HEK293 (cell line): ENCODE results near the gene IPO13.

ENCODE experiments used
- ATF2 ChIP-seq: fragments of 450-650 bp; formaldehyde crosslinking; IDR thresholded peaks from 2 replicates; pipeline ENCODE4 v1.5.1; 2016; ENCODE audit warnings: missing biosample characterization, missing genetic modification characterization, low read depth
- ZNF16 ChIP-seq: fragments of 450-650 bp; formaldehyde crosslinking; IDR thresholded peaks from 2 replicates; pipeline ENCODE4 v1.5.1; 2016; ENCODE audit warnings: low read depth, missing biosample characterization, missing genetic modification characterization
- ZNF274 ChIP-seq, 2 experiments: fragments of 200-500 bp in 1 of 2; fragments of 450-650 bp in 1 of 2; sonication (Bioruptor generic) in 1 of 2; formaldehyde crosslinking in 1 of 2; IDR thresholded peaks; 2 replicates each; pipeline versions ENCODE4 v1.5.1 to v1.6.1; 2014 to 2016; ENCODE audit warnings: borderline replicate concordance in 1 of 2, inconsistent platforms in 1 of 2, low read length in 1 of 2, missing biosample characterization in 1 of 2, missing genetic modification characterization in 1 of 2
- ZNF449 ChIP-seq: fragments of 450-650 bp; formaldehyde crosslinking; IDR thresholded peaks from 2 replicates; pipeline ENCODE4 v1.5.1; 2017; ENCODE audit warnings: missing biosample characterization, mild to moderate bottlenecking, missing genetic modification characterization, moderate library complexity

- no peak for TF ChIP-seq ZNF449 (tag by site-specific recombination)
- TF ChIP-seq ATF2 (tag by site-specific recombination): no peak
- TF ChIP-seq ZNF274 (IDR thresholded peaks at IDR 0.05; ENCODE audit: low read length): no peak
- no peak for TF ChIP-seq ZNF274 (tag by site-specific recombination; IDR thresholded peaks at IDR 0.05; ENCODE audit: borderline replicate concordance)
- TF ChIP-seq ZNF16 (tag by site-specific recombination): no peak
These were observed 16.4 kb upstream of the IPO13 start for GRCh38 chr1:43930168-43930948.
